CD4-positive, alpha-beta memory T cell (primary cell): ENCODE results near the gene PHF21B. TPM values are rescaled to one million over a fixed set of nuclear protein-coding genes. Genes with fewer than 3 reads are reported as not detected.

Experiments
- CTCF ChIA-PET: fragments of 350-600 bp; sonication (Branson Sonifier 250); formaldehyde crosslinking; loops from one replicate; lab custom pipeline; 2021; ENCODE audit warnings: inconsistent platforms; ENCODE audit not compliant: partially characterized antibody; lab: Charles Lee
- POLR2A ChIA-PET: fragments of 350-600 bp; sonication (Branson Sonifier 250); formaldehyde crosslinking; loops from one replicate; lab custom pipeline; 2021; ENCODE audit not compliant: partially characterized antibody; lab: Charles Lee
- DNase-seq, 5 donors: peaks; one replicate each; pipeline versions ENCODE4 v3.0.0 to v3.0.0-alpha.2; 2020 to 2022; ENCODE audit warnings: mixed read lengths in 1 of 5
- H3K27ac ChIP-seq: one replicate; pipeline ENCODE4 v1.7.0; 2013; ENCODE audit warnings: low read depth, low read length
- H3K27me3 ChIP-seq: 2 replicates; pipeline ENCODE4 v1.7.0; 2013; ENCODE audit warnings: mild to moderate bottlenecking, low read length, moderate library complexity; ENCODE audit not compliant: insufficient read depth
- H3K36me3 ChIP-seq: 2 replicates; pipeline ENCODE4 v1.7.0; 2013; ENCODE audit warnings: mild to moderate bottlenecking, low read length, moderate library complexity; ENCODE audit not compliant: insufficient read depth
- H3K4me1 ChIP-seq: 2 replicates; pipeline ENCODE4 v1.7.0; 2013; ENCODE audit warnings: mild to moderate bottlenecking, low read length, moderate library complexity; ENCODE audit not compliant: insufficient read depth
- H3K4me3 ChIP-seq, 2 donors: one replicate each; pipeline ENCODE4 v1.7.0; 2013; ENCODE audit warnings: low read length in 2 of 2, mild to moderate bottlenecking in 1 of 2
- H3K9me3 ChIP-seq, 2 donors: one replicate each; pipeline ENCODE4 v1.7.0; 2013; ENCODE audit warnings: low read length in 2 of 2, control low read depth in 1 of 2; ENCODE audit not compliant: control insufficient read depth in 1 of 2
- H3K27ac Mint-ChIP-seq, 7 donors: one replicate each; pipeline ENCODE4 v1.8.0; 2020 to 2021; ENCODE audit warnings: mixed read lengths in 7 of 7, mild to moderate bottlenecking in 6 of 7, inconsistent platforms in 3 of 7, moderate library complexity in 3 of 7
- H3K27me3 Mint-ChIP-seq, 2 donors: one replicate each; pipeline ENCODE4 v1.8.0; 2020 to 2021; ENCODE audit warnings: mixed read lengths in 2 of 2
- H3K36me3 Mint-ChIP-seq, 2 donors: one replicate each; pipeline ENCODE4 v1.8.0; 2020 to 2021; ENCODE audit warnings: mixed read lengths in 2 of 2, inconsistent platforms in 1 of 2, mild to moderate bottlenecking in 1 of 2
- H3K4me1 Mint-ChIP-seq, 4 donors: one replicate each; pipeline ENCODE4 v1.8.0; 2020 to 2021; ENCODE audit warnings: mixed read lengths in 4 of 4, mild to moderate bottlenecking in 1 of 4
- H3K4me3 Mint-ChIP-seq, 8 donors: one replicate each; pipeline ENCODE4 v1.8.0; 2020 to 2021; ENCODE audit warnings: mixed read lengths in 8 of 8, mild to moderate bottlenecking in 7 of 8, moderate library complexity in 6 of 8, inconsistent platforms in 3 of 8
- H3K9me3 Mint-ChIP-seq, 8 donors: one replicate each; pipeline ENCODE4 v1.8.0; 2020 to 2021; ENCODE audit warnings: mixed read lengths in 8 of 8, mild to moderate bottlenecking in 5 of 8, inconsistent platforms in 3 of 8, moderate library complexity in 1 of 8
- intact Hi-C: fragments of 100-400 bp; cut with micrococcal nuclease; formaldehyde crosslinking; loops from one replicate; pipeline ENCODE4 v1.15.1; 2023
- polyA plus RNA-seq, 2 donors: library from polyadenylated mRNA; unstranded; fragments of 300-500 nt; fragmentation: Illumina TruSeq; gene quantifications; one replicate each; pipeline ENCODE4 v1.2.3, GENCODE V29; 2021
- total RNA-seq, 2 experiments: library from RNA; stranded (reverse); gene quantifications; one replicate each; pipeline ENCODE4 v1.2.3, GENCODE V29; 2021

The PHF21B gene
- total and polyA plus RNA-seq, 4 experiments from 2014 or later = not detected

DNA sequence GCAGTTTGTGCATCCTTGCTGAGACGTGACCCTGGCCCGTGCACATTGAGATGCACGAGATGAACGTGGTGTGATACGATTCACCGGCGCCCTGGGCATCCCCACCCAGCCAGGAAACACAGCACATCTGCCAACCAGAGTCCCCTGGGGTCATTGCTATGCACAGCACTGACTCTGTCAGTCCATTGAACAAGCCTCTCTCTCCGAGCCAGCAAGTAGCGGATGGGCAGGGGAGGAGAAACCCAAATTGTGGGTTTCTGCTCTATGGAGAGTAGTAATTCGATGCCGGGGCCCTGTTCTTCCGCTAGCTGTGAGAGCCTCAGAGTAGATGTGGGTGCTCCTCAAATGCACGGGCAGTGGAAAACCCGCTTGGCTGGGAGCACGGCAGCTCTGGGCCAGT lies 172.3 kb downstream of the PHF21B start:
- intact Hi-C loops = no loop called here
- Histone ChIP-seq H3K4me1 (no peaks in the 10 kb centered on the region), H3K27me3 (no peaks in the 10 kb centered on the region), H3K27ac (no peak overlapping the region), H3K4me3 (no peak overlapping the region), H3K36me3 (no peaks in the 10 kb centered on the region), H3K9me3 (no peaks in the 10 kb centered on the region)
- peaks cover 2 to 4% of the 10 kb centered on the region in 2 donors for H3K27me3 Mint-ChIP-seq
- DNase-seq = no peak
- H3K27ac Mint-ChIP-seq = no peak overlapping the region
- H3K4me3 Mint-ChIP-seq = no peak overlapping the region
- H3K36me3 Mint-ChIP-seq = peaks cover 1 to 8% of the 10 kb centered on the region in 2 donors
- no peaks in the 10 kb centered on the region for H3K4me1 Mint-ChIP-seq
- ChIA-PET CTCF (no interaction called here), POLR2A (no interaction called here)
- H3K9me3 Mint-ChIP-seq = peaks cover 2 to 23% (median 14%) of the 10 kb centered on the region in 8 donors

DNA sequence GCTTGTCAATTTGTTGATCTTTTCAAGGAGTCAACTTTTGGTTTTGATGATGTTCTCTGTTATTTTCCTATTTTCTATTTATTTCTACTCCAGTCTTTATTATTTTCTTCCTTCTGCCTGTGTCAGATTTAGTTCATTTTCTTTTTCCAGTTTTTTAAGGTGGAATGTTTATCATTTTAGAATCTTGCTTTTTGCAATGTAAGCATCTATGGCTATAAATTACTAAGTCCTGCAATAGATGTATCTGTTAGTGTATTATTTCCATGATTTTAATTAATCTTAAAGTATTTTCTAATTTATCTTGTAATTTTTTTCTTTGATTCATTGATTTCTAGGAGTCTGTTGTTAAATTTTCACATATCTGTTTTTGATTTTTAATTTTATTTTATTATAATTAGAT lies 175.7 kb downstream of the PHF21B start:
- H3K9me3 Mint-ChIP-seq = peaks cover 2 to 24% (median 14%) of the 10 kb centered on the region in 8 donors

GRCh38 chr22:44831885-44832284 lies 177.9 kb downstream of the PHF21B start:
- no peak overlapping the region for H3K4me3 Mint-ChIP-seq
- no peaks in the 10 kb centered on the region for H3K36me3 ChIP-seq
- H3K27ac Mint-ChIP-seq = no peak overlapping the region
- H3K27me3 Mint-ChIP-seq = peaks cover 4 to 5% of the 10 kb centered on the region in 2 donors
- intact Hi-C loops = no loop called here
- no peak overlapping the region for H3K27ac ChIP-seq
- no peaks in the 10 kb centered on the region for H3K27me3 ChIP-seq
- DNase-seq = no peak
- ChIA-PET CTCF (interaction anchor here (1.0 kb wide), 1 partner anchor 11 kb away, joined by 4 read pairs; no protein-coding TSS in a partner anchor), POLR2A (no interaction called here)
- H3K9me3 Mint-ChIP-seq = peaks cover 2 to 24% (median 14%) of the 10 kb centered on the region in 8 donors
- H3K4me1 Mint-ChIP-seq = no peaks in the 10 kb centered on the region
- peaks cover 1 to 8% of the 10 kb centered on the region in 2 donors for H3K36me3 Mint-ChIP-seq
- H3K4me3 ChIP-seq = no peak overlapping the region
- no peaks in the 10 kb centered on the region for H3K4me1 ChIP-seq
- H3K9me3 ChIP-seq = no peaks in the 10 kb centered on the region

More for the DNA sequence above, 175.7 kb downstream of the PHF21B start:
- H3K27me3 ChIP-seq = no peaks in the 10 kb centered on the region
- no peaks in the 10 kb centered on the region for H3K4me1 Mint-ChIP-seq
- no peak overlapping the region for H3K27ac ChIP-seq
- no peak for DNase-seq
- H3K4me1 ChIP-seq = no peaks in the 10 kb centered on the region
- H3K9me3 ChIP-seq = no peaks in the 10 kb centered on the region
- H3K4me3 Mint-ChIP-seq = no peak overlapping the region
- POLR2A ChIA-PET = no interaction called here
- no peak overlapping the region for H3K4me3 ChIP-seq
- H3K27ac Mint-ChIP-seq = no peak overlapping the region
- H3K36me3 Mint-ChIP-seq = peaks cover 1 to 8% of the 10 kb centered on the region in 2 donors
- CTCF ChIA-PET = no interaction called here
- H3K36me3 ChIP-seq = no peaks in the 10 kb centered on the region
- intact Hi-C loops = no loop called here
- peaks cover 2 to 4% of the 10 kb centered on the region in 2 donors for H3K27me3 Mint-ChIP-seq

Other genes with a start within 250 kb of the PHF21B start
- gene NUP50, start 153.9 kb upstream of the PHF21B start, total RNA-seq = 100 to 1,000 TPM; 142 to 158 TPM
- gene NUP50, start 153.9 kb upstream of the PHF21B start, polyA plus RNA-seq = 10 to 100 TPM; 40.1 to 63.3 TPM
- 10 to 100 TPM; 27.9 to 36.7 TPM for gene KIAA0930, start 230.9 kb upstream of the PHF21B start, total RNA-seq
- gene KIAA0930, start 230.9 kb upstream of the PHF21B start, polyA plus RNA-seq = 1 to 10 TPM; 1.2 to 1.7 TPM